Spleen (tissue), 11 donors: ENCODE measurements around the gene NPEPL1. TPM values are rescaled to one million over a fixed set of nuclear protein-coding genes. Genes with fewer than 3 reads are reported as not detected.

Source experiments
- DNase-seq: peaks from one replicate; pipeline ENCODE4 v3.0.0-alpha.2; 2020
- H3K27ac ChIP-seq, 8 donors: fragments of 200-600 bp; sonication (generic) in 7 of 8; 1 replicate in 4 of 8; 2 replicates in 4 of 8; pipeline versions ENCODE4 v1.5.0 to v1.8.0; 2016 to 2021; ENCODE audit warnings: inconsistent platforms in 4 of 8, mild to moderate bottlenecking in 4 of 8, moderate library complexity in 1 of 8
- H3K27me3 ChIP-seq, 7 donors: fragments of 200-600 bp; sonication (generic) in 6 of 7; replicated peaks in 1 of 7; 1 replicate in 4 of 7; 2 replicates in 3 of 7; pipeline versions ENCODE4 v1.5.0 to v1.8.0; 2016 to 2021; ENCODE audit warnings: inconsistent platforms in 3 of 7, mild to moderate bottlenecking in 1 of 7
- H3K36me3 ChIP-seq, 6 donors: fragments of 200-600 bp; sonication (generic) in 5 of 6; 1 replicate in 4 of 6; 2 replicates in 2 of 6; pipeline versions ENCODE4 v1.5.0 to v1.8.0; 2016 to 2021; ENCODE audit warnings: inconsistent platforms in 2 of 6
- H3K4me1 ChIP-seq, 6 donors: fragments of 200-600 bp; sonication (generic) in 5 of 6; 1 replicate in 3 of 6; 2 replicates in 3 of 6; pipeline versions ENCODE4 v1.5.0 to v1.8.0; 2016 to 2021; ENCODE audit warnings: inconsistent platforms in 3 of 6
- H3K4me3 ChIP-seq, 8 donors: fragments of 200-600 bp; sonication (generic) in 7 of 8; 1 replicate in 4 of 8; 2 replicates in 4 of 8; pipeline versions ENCODE4 v1.5.0 to v1.8.0; 2016 to 2021; ENCODE audit warnings: inconsistent platforms in 4 of 8, mild to moderate bottlenecking in 4 of 8, moderate library complexity in 2 of 8
- H3K9me3 ChIP-seq, 8 donors: fragments of 200-600 bp; sonication (generic) in 7 of 8; 1 replicate in 4 of 8; 2 replicates in 4 of 8; pipeline versions ENCODE4 v1.5.0 to v1.8.0; 2016 to 2021; ENCODE audit warnings: inconsistent platforms in 4 of 8
- POLR2A ChIP-seq, 3 donors: fragments of 450-650 bp; IDR thresholded peaks; one replicate each; pipeline ENCODE4 v1.5.1; 2017; ENCODE audit warnings: antibody characterized with exemption in 3 of 3, mild to moderate bottlenecking in 1 of 3
- POLR2AphosphoS5 ChIP-seq, 3 donors: sonication (generic); formaldehyde crosslinking; IDR thresholded peaks; one replicate each; pipeline ENCODE4 v1.5.1; 2017; ENCODE audit warnings: antibody characterized with exemption in 3 of 3
- WGBS, 5 donors: extraction: QIAGEN DNeasy Blood & Tissue Kit in 3 of 5; methylation state at CpG; one replicate each; pipeline versions ENCODE4 v1.1.5 to v1.1.7; 2013 to 2018; 5-methylcytosine and 5-hydroxymethylcytosine counted together
- intact Hi-C: fragments of 100-400 bp; cut with DNase I; formaldehyde crosslinking; loops from one replicate; pipeline ENCODE4 v1.15.0; 2023; ENCODE audit warnings: low total_unique reads
- polyA plus RNA-seq, 3 donors: library from polyadenylated mRNA; stranded (reverse); fragments of 200-250 nt; gene quantifications; one replicate each; pipeline ENCODE4 v1.2.1, GENCODE V29; 2013
- total RNA-seq, 7 donors: library from RNA; depleted of rRNA in 3 of 7; stranded (reverse); fragments of >200 nt in 3 of 7; fragmentation: NEBNext Ultra II Directional in 4 of 7; extraction: Animal tissue kit (Norgen Biotek cat#: 25700) in 4 of 7; gene quantifications; one replicate each; pipeline versions ENCODE4 v1.1.0 to v1.2.1, GENCODE V29; 2016 to 2021
- TF ChIP-seq, protein P1 (sequence below), 11 experiments: fragments of 200-600 bp in 7 of 11; fragments of 450-650 bp in 4 of 11; sonication (generic) in 4 of 11; IDR thresholded peaks in 8 of 11; conservative IDR thresholded peaks in 3 of 11; 1 replicate in 7 of 11; 2 replicates in 4 of 11; pipeline versions ENCODE4 v1.4.0 to v1.8.0; 2016 to 2021; ENCODE audit warnings: antibody characterized with exemption in 11 of 11, inconsistent platforms in 4 of 11, mild to moderate bottlenecking in 1 of 11
- donor health status: healthy with polysubstance abuse.
- donor health status: DM: no; HTN: no; CAD: no; lungs with moderate emphysema.
- donor health status: DM: no; HTN: no; CAD: no.
- donor health status: Bipolar disorder and iron deficiency.
- donor health status: healthy.
- donor health status: DM: no; HTN: no; CAD: no.
- donor health status: DM: yes; HTN: yes; CAD: no.

Gene NPEPL1
- total and polyA plus RNA-seq, 10 donors: 19.3 to 61.7 (median 56.2) TPM

GRCh38 chr20:58655328-58656107, 37.1 kb upstream of the NPEPL1 start:
- DNase-seq: no peak
- Histone ChIP-seq H3K36me3 (peaks cover 0 to 19% (median 0%) of the 10 kb centered on the region in 6 donors), H3K4me1 (peaks cover 27 to 82% (median 79%) of the 10 kb centered on the region in 6 donors), H3K27me3 (no peaks in the 10 kb centered on the region), H3K27ac (peak overlapping the region in 4 of 8 donors; percentile 0 to 38 (median 13)), H3K9me3 (no peaks in the 10 kb centered on the region), H3K4me3 (no peak overlapping the region)
- WGBS, 5 donors: 76 to 83% (median 80%) methylated on average over 6 of the region's 6 CpGs
- intact Hi-C loops: no loop called here
- no peak for TF ChIP-seq POLR2AphosphoS5 (IDR thresholded peaks at IDR 0.05)
- TF ChIP-seq, protein P1, sequence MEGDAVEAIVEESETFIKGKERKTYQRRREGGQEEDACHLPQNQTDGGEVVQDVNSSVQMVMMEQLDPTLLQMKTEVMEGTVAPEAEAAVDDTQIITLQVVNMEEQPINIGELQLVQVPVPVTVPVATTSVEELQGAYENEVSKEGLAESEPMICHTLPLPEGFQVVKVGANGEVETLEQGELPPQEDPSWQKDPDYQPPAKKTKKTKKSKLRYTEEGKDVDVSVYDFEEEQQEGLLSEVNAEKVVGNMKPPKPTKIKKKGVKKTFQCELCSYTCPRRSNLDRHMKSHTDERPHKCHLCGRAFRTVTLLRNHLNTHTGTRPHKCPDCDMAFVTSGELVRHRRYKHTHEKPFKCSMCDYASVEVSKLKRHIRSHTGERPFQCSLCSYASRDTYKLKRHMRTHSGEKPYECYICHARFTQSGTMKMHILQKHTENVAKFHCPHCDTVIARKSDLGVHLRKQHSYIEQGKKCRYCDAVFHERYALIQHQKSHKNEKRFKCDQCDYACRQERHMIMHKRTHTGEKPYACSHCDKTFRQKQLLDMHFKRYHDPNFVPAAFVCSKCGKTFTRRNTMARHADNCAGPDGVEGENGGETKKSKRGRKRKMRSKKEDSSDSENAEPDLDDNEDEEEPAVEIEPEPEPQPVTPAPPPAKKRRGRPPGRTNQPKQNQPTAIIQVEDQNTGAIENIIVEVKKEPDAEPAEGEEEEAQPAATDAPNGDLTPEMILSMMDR (IDR thresholded peaks at IDR 0.05 in 8 of 11, conservative IDR thresholded peaks at IDR 0.05 in 3 of 11): no peak

DNA sequence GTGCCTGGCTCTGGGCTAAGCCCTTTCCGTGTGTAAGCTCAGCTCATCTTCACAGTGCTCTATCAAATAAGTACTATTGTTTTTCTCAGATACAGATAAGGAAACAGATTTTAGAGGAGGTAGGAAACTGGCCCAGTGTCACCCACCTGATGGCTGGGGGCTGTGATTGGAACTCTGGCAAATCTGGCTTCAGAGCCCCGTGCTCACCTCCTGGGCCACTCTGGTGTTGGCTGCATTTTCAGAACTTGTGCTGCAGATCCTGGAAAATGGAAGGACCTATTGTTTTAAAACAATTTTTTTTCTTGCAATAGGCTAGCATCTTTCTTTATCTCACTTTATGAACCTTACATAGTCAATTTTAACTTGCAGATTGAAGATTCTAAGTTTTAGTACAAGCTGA, 35.8 kb upstream of the NPEPL1 start:
- TF ChIP-seq, protein P1 (IDR thresholded peaks at IDR 0.05 in 8 of 11, conservative IDR thresholded peaks at IDR 0.05 in 3 of 11): no peak
- TF ChIP-seq POLR2A (IDR thresholded peaks at IDR 0.05) (no peak), POLR2AphosphoS5 (IDR thresholded peaks at IDR 0.05) (no peak)
- H3K9me3 ChIP-seq: no peaks in the 10 kb centered on the region
- no peak for DNase-seq
- intact Hi-C loops: no loop called here
- WGBS, 5 donors: 57 to 82% (median 73%) methylated on average over 2 of the region's 2 CpGs
- H3K36me3 ChIP-seq: peaks cover 0 to 32% (median 3%) of the 10 kb centered on the region in 6 donors
- H3K27ac ChIP-seq: peak overlapping the region in 3 of 8 donors; percentile 0 to 23 (median 5)
- H3K4me1 ChIP-seq: peaks cover 27 to 95% (median 90%) of the 10 kb centered on the region in 6 donors
- H3K27me3 ChIP-seq: no peaks in the 10 kb centered on the region
- no peak overlapping the region for H3K4me3 ChIP-seq

GRCh38 chr20:58657262-58657661, 35.3 kb upstream of the NPEPL1 start:
- Histone ChIP-seq H3K36me3 (peaks cover 0 to 36% (median 3%) of the 10 kb centered on the region in 6 donors), H3K4me3 (no peak overlapping the region), H3K4me1 (peaks cover 27 to 99% (median 94%) of the 10 kb centered on the region in 6 donors), H3K27ac (peak overlapping the region in 2 of 8 donors; percentile 0 to 23), H3K9me3 (no peaks in the 10 kb centered on the region), H3K27me3 (no peaks in the 10 kb centered on the region)
- TF ChIP-seq POLR2A (IDR thresholded peaks at IDR 0.05): no peak
- TF ChIP-seq POLR2AphosphoS5 (IDR thresholded peaks at IDR 0.05): no peak
- TF ChIP-seq, protein P1 (IDR thresholded peaks at IDR 0.05 in 8 of 11, conservative IDR thresholded peaks at IDR 0.05 in 3 of 11): no peak
- 83 to 94% (median 91%) methylated on average over 2 of the region's 2 CpGs for WGBS, 5 donors
- DNase-seq: no peak
- intact Hi-C loops: no loop called here

- Histone ChIP-seq H3K27ac (no peak overlapping the region), H3K9me3 (no peaks in the 10 kb centered on the region), H3K4me1 (peaks cover 26 to 100% (median 92%) of the 10 kb centered on the region in 6 donors), H3K4me3 (no peak overlapping the region), H3K36me3 (peaks cover 0 to 43% (median 5%) of the 10 kb centered on the region in 6 donors), H3K27me3 (no peaks in the 10 kb centered on the region)
- TF ChIP-seq POLR2A (IDR thresholded peaks at IDR 0.05) (no peak), POLR2AphosphoS5 (IDR thresholded peaks at IDR 0.05) (no peak)
- TF ChIP-seq, protein P1 (IDR thresholded peaks at IDR 0.05 in 8 of 11, conservative IDR thresholded peaks at IDR 0.05 in 3 of 11): no peak
- 75 to 89% (median 84%) methylated on average over 4 of the region's 4 CpGs for WGBS, 5 donors
- no peak for DNase-seq
- intact Hi-C loops: no loop called here
These were observed 34.6 kb upstream of the NPEPL1 start for GRCh38 chr20:58657986-58658385.
